Endothelial cell of umbilical vein (primary cell): ENCODE measurements around the gene FGFR1OP2. TPM values are rescaled to one million over a fixed set of nuclear protein-coding genes. Genes with fewer than 3 reads are reported as not detected.
A peak's percentile ranks its signal among the peaks of the same experiment; 100 is the strongest.

Experiments used
- BruUV-seq: library from RNA; stranded (reverse); fragments of 400-500 nt; replicated peaks from 2 replicates; lab custom pipeline; 2021; lab: Mats Ljungman, UMichigan
- CTCF ChIA-PET: fragments of 300-600, 350-600 bp; sonication (Branson Sonifier 250); formaldehyde crosslinking; loops from one replicate; lab custom pipeline; 2021; ENCODE audit warnings: antibody characterized with exemption, inconsistent platforms; lab: Charles Lee
- POLR2A ChIA-PET: fragments of 300-600, 350-600 bp; sonication (Branson Sonifier 250); formaldehyde crosslinking; loops from one replicate; lab custom pipeline; 2021; ENCODE audit warnings: antibody characterized with exemption, inconsistent platforms; lab: Charles Lee
- DNase-seq: peaks from one replicate; pipeline ENCODE4 v3.0.0-alpha.2; 2011; ENCODE audit warnings: low read depth, low spot score
- FAIRE-seq: peaks from 2 replicates; lab custom pipeline; 2011; peaks lifted over from hg19 to GRCh38; lab: Jason Lieb, UNC
- H2AFZ ChIP-seq: 2 replicates; pipeline ENCODE4 v1.6.0; 2012; ENCODE audit warnings: low read depth, low read length, control low read depth, inconsistent platforms
- H3K27ac ChIP-seq: 2 replicates; pipeline ENCODE4 v1.5.1; 2011; ENCODE audit warnings: low read depth, mild to moderate bottlenecking, control low read depth, low read length, moderate library complexity; ENCODE audit not compliant: insufficient read depth
- H3K27me3 ChIP-seq, 2 experiments: 2 replicates each; pipeline versions ENCODE4 v1.6.0 to v1.6.1; 2011; ENCODE audit warnings: low read length in 2 of 2, mixed read lengths in 1 of 2; ENCODE audit not compliant: control insufficient read depth in 2 of 2, insufficient read depth in 2 of 2
- H3K36me3 ChIP-seq, 2 experiments: 2 replicates in 1 of 2; 3 replicates in 1 of 2; pipeline ENCODE4 v1.5.1; 2011; ENCODE audit warnings: low read length in 2 of 2, mild to moderate bottlenecking in 1 of 2, moderate library complexity in 1 of 2; ENCODE audit not compliant: control insufficient read depth in 2 of 2, insufficient read depth in 2 of 2; ENCODE audit errors: extremely low read depth in 1 of 2
- H3K4me1 ChIP-seq: 3 replicates; pipeline ENCODE4 v1.5.1; 2011; ENCODE audit warnings: mild to moderate bottlenecking, low read length; ENCODE audit not compliant: control insufficient read depth, insufficient read depth; ENCODE audit errors: extremely low read depth
- H3K4me2 ChIP-seq: 2 replicates; pipeline ENCODE4 v1.6.1; 2011; ENCODE audit warnings: low read length, control low read depth, mixed read lengths; ENCODE audit not compliant: insufficient read depth
- H3K4me3 ChIP-seq, 3 experiments: fragments of 200-600 bp in 1 of 3; sonication (generic), shearing (Covaris generic) in 1 of 3; replicated peaks in 1 of 3; 2 replicates each; pipeline ENCODE4 v1.5.1; 2011 to 2016; ENCODE audit warnings: control low read depth in 3 of 3, low read length in 3 of 3, mild to moderate bottlenecking in 2 of 3, inconsistent platforms in 1 of 3, low read depth in 1 of 3, moderate library complexity in 1 of 3; ENCODE audit not compliant: insufficient read depth in 1 of 3
- H3K79me2 ChIP-seq: 2 replicates; pipeline ENCODE4 v1.6.0; 2012; ENCODE audit warnings: low read length, inconsistent platforms; ENCODE audit not compliant: control insufficient read depth, insufficient read depth
- H3K9ac ChIP-seq: replicated peaks from 2 replicates; pipeline ENCODE3; 2011; ENCODE audit warnings: low read length, control low read depth; ENCODE audit not compliant: insufficient read depth; ENCODE audit errors: extremely low read depth
- H3K9me1 ChIP-seq: replicated peaks from 3 replicates; pipeline ENCODE4 v1.6.0; 2011; ENCODE audit warnings: mild to moderate bottlenecking, low read length; ENCODE audit not compliant: control insufficient read depth, insufficient read depth; ENCODE audit errors: extremely low read depth
- H3K9me3 ChIP-seq: replicated peaks from 2 replicates; pipeline ENCODE4 v1.5.1; 2012; ENCODE audit warnings: low read length, inconsistent platforms; ENCODE audit not compliant: control insufficient read depth, insufficient read depth
- H4K20me1 ChIP-seq: replicated peaks from 2 replicates; pipeline ENCODE3; 2011; ENCODE audit warnings: mild to moderate bottlenecking, low read length; ENCODE audit not compliant: control insufficient read depth, insufficient read depth; ENCODE audit errors: extremely low read depth
- CTCF ChIP-seq, 2 donors: IDR thresholded peaks; 1 replicate in 1 of 2; 2 replicates in 1 of 2; pipeline ENCODE4 v1.5.1; 2011; ENCODE audit warnings: low read length in 2 of 2, mild to moderate bottlenecking in 2 of 2, moderate library complexity in 2 of 2, control low read depth in 1 of 2, inconsistent platforms in 1 of 2, low read depth in 1 of 2; ENCODE audit not compliant: insufficient read depth in 1 of 2; ENCODE audit errors: extremely low read depth in 1 of 2
- EZH2 ChIP-seq: IDR thresholded peaks from 2 replicates; pipeline ENCODE4 v1.6.1; 2012; ENCODE audit warnings: borderline replicate concordance, low read depth, mild to moderate bottlenecking, moderate library complexity, low read length, inconsistent platforms; ENCODE audit not compliant: severe bottlenecking
- FOS ChIP-seq: IDR thresholded peaks from 2 replicates; pipeline ENCODE4 v1.6.1; 2011; ENCODE audit warnings: mild to moderate bottlenecking, low read length, moderate library complexity, borderline replicate concordance; ENCODE audit not compliant: insufficient read depth
- GATA2 ChIP-seq: IDR thresholded peaks from 2 replicates; pipeline ENCODE4 v1.7.0; 2011; ENCODE audit warnings: low read depth, mild to moderate bottlenecking, moderate library complexity, mixed read lengths, low read length; ENCODE audit not compliant: insufficient read length, insufficient read depth
- JUN ChIP-seq: IDR thresholded peaks from 2 replicates; pipeline ENCODE4 v1.6.1; 2011; ENCODE audit warnings: borderline replicate concordance, low read depth; ENCODE audit not compliant: insufficient read length, insufficient read depth
- MYC ChIP-seq: IDR thresholded peaks from one replicate; pipeline ENCODE4 v1.6.1; 2011; ENCODE audit warnings: mild to moderate bottlenecking, low read depth, low read length
- POLR2A ChIP-seq: IDR thresholded peaks from 2 replicates; pipeline ENCODE4 v1.6.1; 2012; ENCODE audit warnings: low read depth, mild to moderate bottlenecking, control low read depth, low read length
- POLR2AphosphoS5 ChIP-seq: IDR thresholded peaks from 2 replicates; pipeline ENCODE4 v1.6.1; 2012; ENCODE audit warnings: low read depth, mild to moderate bottlenecking, control low read depth, low read length, moderate library complexity; ENCODE audit not compliant: insufficient read depth
- dilution Hi-C: fragments of 300-500 bp; cut with MboI; formaldehyde crosslinking; loops from one replicate; pipeline ENCODE4 v1.15.0; 2019; ENCODE audit warnings: low sequenced_read_pairs; ENCODE audit not compliant: extremely low pct_ligation_motif_present
- intact Hi-C: fragments of 100-400 bp; cut with micrococcal nuclease; formaldehyde crosslinking; loops from one replicate; pipeline ENCODE4 v1.10.0; 2022
- polyA plus RNA-seq, 4 experiments: library from polyadenylated mRNA; depleted of rRNA in 3 of 4; stranded (reverse) in 3 of 4; unstranded in 1 of 4; fragments of >200 nt; gene quantifications; 2 replicates each; pipeline versions ENCODE4 v1.2.1 to v1.2.3, GENCODE V29; 2011 to 2012; ENCODE audit warnings: missing spikeins in 1 of 4
- total RNA-seq: library from RNA; stranded (reverse); gene quantifications from 2 replicates; pipeline ENCODE4 v1.2.3, GENCODE V29; 2021
- TF ChIP-seq, protein P1 (sequence below): IDR thresholded peaks from 2 replicates; pipeline ENCODE4 v1.6.1; 2011; ENCODE audit not compliant: insufficient read depth, insufficient read length

FGFR1OP2 gene
- total and polyA plus RNA-seq, 2 donors (not counting 3 experiments of a cell fraction or from before 2014, with no cell fraction given): 22.7 to 49.3 TPM

- no peak for FAIRE-seq
- peaks cover 19% of the 10 kb centered on the region for H3K79me2 ChIP-seq
- ChIA-PET CTCF (interaction anchor here (1.2 to 3.1 kb wide), 5 partner anchors 9 to 180 kb away, joined by 3 to 14 read pairs (median 6); partner anchors contain the start of gene ITPR2), POLR2A (interaction anchor here (0.7 kb wide), 1 partner anchor 245 kb away, joined by 5 read pairs; no protein-coding TSS in a partner anchor)
- no peak overlapping the region for H3K27ac ChIP-seq
- peak overlapping the region; percentile 18 for H3K4me2 ChIP-seq
- peaks cover 11% of the 10 kb centered on the region for H3K4me1 ChIP-seq
- H3K9me3 ChIP-seq: no peaks in the 10 kb centered on the region
- H3K9ac ChIP-seq: no peak overlapping the region
- H3K36me3 ChIP-seq: peaks cover 0 to 3% of the 10 kb centered on the region in 2 experiments
- no TSS peak for BruUV-seq
- TF ChIP-seq MYC: no peak
- no peaks in the 10 kb centered on the region for H3K27me3 ChIP-seq
- H4K20me1 ChIP-seq: no peaks in the 10 kb centered on the region
- dilution Hi-C loops (no loop called here), intact Hi-C loops (loop anchor here (10.0 kb wide), 2 partner anchors 308 to 372 kb away; no protein-coding TSS in a partner anchor)
- DNase-seq: no peak
- no peaks in the 10 kb centered on the region for H3K9me1 ChIP-seq
- H2AFZ ChIP-seq: no peak overlapping the region
- no peak overlapping the region for H3K4me3 ChIP-seq
Measured at GRCh38 chr12:27012239-27012981, 74.1 kb downstream of the FGFR1OP2 start.

DNA sequence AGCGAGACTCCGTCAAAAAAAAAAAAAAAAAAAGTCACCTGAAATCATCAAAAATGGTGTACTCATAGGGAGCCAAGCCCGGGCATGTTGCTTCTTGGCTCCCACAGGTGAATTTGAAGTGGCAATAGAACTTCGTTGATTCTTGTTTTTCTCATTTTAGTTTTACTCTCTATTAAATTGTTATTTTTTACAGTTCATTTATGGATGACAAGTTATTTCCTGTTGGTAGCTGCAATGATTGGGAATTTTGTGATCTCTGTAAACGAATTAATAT is 74.6 kb downstream of the FGFR1OP2 start:
- TF ChIP-seq FOS (no peak), CTCF (IDR thresholded peaks at IDR 0.05; ENCODE audit: extremely low read depth in 1 of 2, insufficient read depth in 1 of 2, low read depth in 1 of 2, low read length in 2 of 2) (no peak), POLR2AphosphoS5 (no peak), EZH2 (no peak), GATA2 (no peak), JUN (no peak), MYC (no peak), POLR2A (no peak)
- TF ChIP-seq, protein P1, sequence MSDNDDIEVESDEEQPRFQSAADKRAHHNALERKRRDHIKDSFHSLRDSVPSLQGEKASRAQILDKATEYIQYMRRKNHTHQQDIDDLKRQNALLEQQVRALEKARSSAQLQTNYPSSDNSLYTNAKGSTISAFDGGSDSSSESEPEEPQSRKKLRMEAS: no peak
- H3K9me3 ChIP-seq: no peaks in the 10 kb centered on the region
- intact Hi-C loops (loop anchor here (10.0 kb wide), 2 partner anchors 308 to 372 kb away; no protein-coding TSS in a partner anchor), dilution Hi-C loops (no loop called here)
- peaks cover 0 to 3% of the 10 kb centered on the region in 2 experiments for H3K36me3 ChIP-seq
- DNase-seq (no peak), FAIRE-seq (no peak)
- H3K79me2 ChIP-seq: peaks cover 18% of the 10 kb centered on the region
- no peak overlapping the region for H3K27ac ChIP-seq
- POLR2A ChIA-PET: interaction anchor here (0.7 kb wide), 1 partner anchor 245 kb away, joined by 5 read pairs; no protein-coding TSS in a partner anchor
- no peaks in the 10 kb centered on the region for H3K9me1 ChIP-seq
- CTCF ChIA-PET: interaction anchor here (1.1 to 4.8 kb wide), 10 partner anchors 10 to 291 kb away, joined by 3 to 268 read pairs (median 6); partner anchors contain the start of gene ITPR2
- H3K4me1 ChIP-seq: peaks cover 11% of the 10 kb centered on the region
- no peaks in the 10 kb centered on the region for H4K20me1 ChIP-seq
- no peak overlapping the region for H3K9ac ChIP-seq
- BruUV-seq: no TSS peak
- no peaks in the 10 kb centered on the region for H3K27me3 ChIP-seq
- H3K4me3 ChIP-seq: peak overlapping the region in 1 of 3 experiments; percentile 89
- peak overlapping the region; percentile 80 for H3K4me2 ChIP-seq
- H2AFZ ChIP-seq: no peak overlapping the region
